SK-N-SH treated with all-trans-retinoic acid at 6 μM for 48 hours (cell line): ENCODE measurements around the gene PXT1.

Source experiments
- ATAC-seq: fragments of 200-7000 bp; cut with Tn5 transposase; 3 replicates; pipeline ENCODE4 v1.9.1; 2020; ENCODE audit warnings: mild to moderate bottlenecking, moderate library complexity
- ARNTL ChIP-seq: fragments of 450-650 bp; formaldehyde crosslinking; IDR thresholded peaks from 2 replicates; pipeline ENCODE4 v1.5.0; 2020; ENCODE audit warnings: low read depth, mild to moderate bottlenecking, moderate library complexity, borderline replicate concordance
- BACH2 ChIP-seq: fragments of 250-450 bp; sonication (Bioruptor Pico); IDR thresholded peaks from 2 replicates; pipeline ENCODE4 v1.9.0; 2021; ENCODE audit warnings: mild to moderate bottlenecking, borderline replicate concordance
- CSDC2 ChIP-seq: fragments of 250-450 bp; sonication (Bioruptor Pico); IDR thresholded peaks from 2 replicates; pipeline ENCODE4 v1.5.0; 2020; ENCODE audit warnings: mild to moderate bottlenecking, moderate library complexity
- ESRRG ChIP-seq: fragments of 250-450 bp; sonication (Bioruptor Pico); IDR thresholded peaks from 2 replicates; pipeline ENCODE4 v1.6.1; 2021; ENCODE audit warnings: mild to moderate bottlenecking
- GLIS3 ChIP-seq: fragments of 250-450 bp; sonication (Bioruptor Pico); IDR thresholded peaks from 2 replicates; pipeline ENCODE4 v1.5.0; 2020; ENCODE audit warnings: mild to moderate bottlenecking, moderate library complexity
- ISL1 ChIP-seq: fragments of 250-450 bp; sonication (Bioruptor Pico); IDR thresholded peaks from 2 replicates; pipeline ENCODE4 v2.1.2; 2022; ENCODE audit warnings: mild to moderate bottlenecking, moderate library complexity
- OSR1 ChIP-seq: fragments of 250-450 bp; sonication (Bioruptor Pico); IDR thresholded peaks from 2 replicates; pipeline ENCODE4 v1.8.0; 2022; ENCODE audit warnings: moderate library complexity, mild to moderate bottlenecking, inconsistent platforms
- PATZ1 ChIP-seq: fragments of 250-450 bp; sonication (Bioruptor Pico); IDR thresholded peaks from 2 replicates; pipeline ENCODE4 v1.8.0; 2020; ENCODE audit warnings: mild to moderate bottlenecking, moderate library complexity, borderline replicate concordance
- POU6F1 ChIP-seq: fragments of 250-450 bp; sonication (Bioruptor Pico); IDR thresholded peaks from 2 replicates; pipeline ENCODE4 v1.8.0; 2021; ENCODE audit warnings: low read depth, mild to moderate bottlenecking, moderate library complexity, borderline replicate concordance
- PPARA ChIP-seq: fragments of 250-450 bp; sonication (Bioruptor Pico); IDR thresholded peaks from 2 replicates; pipeline ENCODE4 v1.5.0; 2020; ENCODE audit warnings: mild to moderate bottlenecking, borderline replicate concordance
- RARB ChIP-seq: fragments of 250-450 bp; sonication (Bioruptor Pico); IDR thresholded peaks from 2 replicates; pipeline ENCODE4 v1.8.0; 2021; ENCODE audit warnings: mild to moderate bottlenecking, moderate library complexity
- SNAI2 ChIP-seq: fragments of 250-450 bp; sonication (Bioruptor Pico); IDR thresholded peaks from 2 replicates; pipeline ENCODE4 v1.5.0; 2020; ENCODE audit warnings: mild to moderate bottlenecking, moderate library complexity
- TCF4 ChIP-seq: fragments of 250-450 bp; sonication (Bioruptor Pico); IDR thresholded peaks from 2 replicates; pipeline ENCODE4 v1.8.0; 2021; ENCODE audit warnings: mild to moderate bottlenecking, moderate library complexity, borderline replicate concordance
- TOX ChIP-seq: fragments of 250-450 bp; sonication (Bioruptor Pico); IDR thresholded peaks from 2 replicates; pipeline ENCODE4 v1.8.0; 2021; ENCODE audit warnings: mild to moderate bottlenecking, moderate library complexity, borderline replicate concordance
- TSHZ2 ChIP-seq: fragments of 250-450 bp; sonication (Bioruptor Pico); IDR thresholded peaks from 2 replicates; pipeline ENCODE4 v1.5.0; 2020; ENCODE audit warnings: mild to moderate bottlenecking, moderate library complexity
- ZC3H10 ChIP-seq: fragments of 250-450 bp; sonication (Bioruptor Pico); IDR thresholded peaks from 2 replicates; pipeline ENCODE4 v1.5.1; 2021; ENCODE audit warnings: mild to moderate bottlenecking, moderate library complexity
- ZFP3 ChIP-seq: fragments of 250-450 bp; sonication (Bioruptor Pico); IDR thresholded peaks from 2 replicates; pipeline ENCODE4 v1.5.0; 2020; ENCODE audit warnings: mild to moderate bottlenecking, moderate library complexity
- ZFP30 ChIP-seq: fragments of 450-650 bp; formaldehyde crosslinking; IDR thresholded peaks from 2 replicates; pipeline ENCODE4 v1.5.0; 2022; ENCODE audit warnings: mild to moderate bottlenecking, moderate library complexity
- ZNF70 ChIP-seq: fragments of 450-650 bp; formaldehyde crosslinking; IDR thresholded peaks from 2 replicates; pipeline ENCODE4 v1.5.0; 2020; ENCODE audit warnings: mild to moderate bottlenecking, moderate library complexity
- TF ChIP-seq, protein P1 (sequence below): fragments of 250-450 bp; sonication (Bioruptor Pico); IDR thresholded peaks from 2 replicates; pipeline ENCODE4 v1.5.1; 2020; ENCODE audit warnings: low read depth, mild to moderate bottlenecking, moderate library complexity
- TF ChIP-seq, protein P2 (sequence below): fragments of 250-450 bp; sonication (Bioruptor Pico); IDR thresholded peaks from 2 replicates; pipeline ENCODE4 v1.5.1; 2021; ENCODE audit warnings: mild to moderate bottlenecking, moderate library complexity

The PXT1 gene

GRCh38 chr6:36431197-36431596 is 11.5 kb downstream of the PXT1 start:
- no peak for ATAC-seq
- TF ChIP-seq TOX (CRISPR knock-in tag) (no peak), TCF4 (no peak), ZNF70 (no peak), BACH2 (CRISPR knock-in tag) (no peak), ISL1 (CRISPR knock-in tag) (no peak), SNAI2 (CRISPR knock-in tag) (no peak), ARNTL (CRISPR knock-in tag) (no peak), ZFP30 (CRISPR knock-in tag) (no peak), OSR1 (CRISPR knock-in tag) (no peak), ZC3H10 (CRISPR knock-in tag) (no peak), RARB (CRISPR knock-in tag) (no peak), PPARA (no peak)
- TF ChIP-seq, protein P1, sequence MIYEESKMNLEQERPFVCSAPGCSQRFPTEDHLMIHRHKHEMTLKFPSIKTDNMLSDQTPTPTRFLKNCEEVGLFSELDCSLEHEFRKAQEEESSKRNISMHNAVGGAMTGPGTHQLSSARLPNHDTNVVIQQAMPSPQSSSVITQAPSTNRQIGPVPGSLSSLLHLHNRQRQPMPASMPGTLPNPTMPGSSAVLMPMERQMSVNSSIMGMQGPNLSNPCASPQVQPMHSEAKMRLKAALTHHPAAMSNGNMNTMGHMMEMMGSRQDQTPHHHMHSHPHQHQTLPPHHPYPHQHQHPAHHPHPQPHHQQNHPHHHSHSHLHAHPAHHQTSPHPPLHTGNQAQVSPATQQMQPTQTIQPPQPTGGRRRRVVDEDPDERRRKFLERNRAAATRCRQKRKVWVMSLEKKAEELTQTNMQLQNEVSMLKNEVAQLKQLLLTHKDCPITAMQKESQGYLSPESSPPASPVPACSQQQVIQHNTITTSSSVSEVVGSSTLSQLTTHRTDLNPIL (CRISPR knock-in tag): no peak
- TF ChIP-seq, protein P2, sequence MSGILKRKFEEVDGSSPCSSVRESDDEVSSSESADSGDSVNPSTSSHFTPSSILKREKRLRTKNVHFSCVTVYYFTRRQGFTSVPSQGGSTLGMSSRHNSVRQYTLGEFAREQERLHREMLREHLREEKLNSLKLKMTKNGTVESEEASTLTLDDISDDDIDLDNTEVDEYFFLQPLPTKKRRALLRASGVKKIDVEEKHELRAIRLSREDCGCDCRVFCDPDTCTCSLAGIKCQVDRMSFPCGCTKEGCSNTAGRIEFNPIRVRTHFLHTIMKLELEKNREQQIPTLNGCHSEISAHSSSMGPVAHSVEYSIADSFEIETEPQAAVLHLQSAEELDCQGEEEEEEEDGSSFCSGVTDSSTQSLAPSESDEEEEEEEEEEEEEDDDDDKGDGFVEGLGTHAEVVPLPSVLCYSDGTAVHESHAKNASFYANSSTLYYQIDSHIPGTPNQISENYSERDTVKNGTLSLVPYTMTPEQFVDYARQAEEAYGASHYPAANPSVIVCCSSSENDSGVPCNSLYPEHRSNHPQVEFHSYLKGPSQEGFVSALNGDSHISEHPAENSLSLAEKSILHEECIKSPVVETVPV: no peak

DNA sequence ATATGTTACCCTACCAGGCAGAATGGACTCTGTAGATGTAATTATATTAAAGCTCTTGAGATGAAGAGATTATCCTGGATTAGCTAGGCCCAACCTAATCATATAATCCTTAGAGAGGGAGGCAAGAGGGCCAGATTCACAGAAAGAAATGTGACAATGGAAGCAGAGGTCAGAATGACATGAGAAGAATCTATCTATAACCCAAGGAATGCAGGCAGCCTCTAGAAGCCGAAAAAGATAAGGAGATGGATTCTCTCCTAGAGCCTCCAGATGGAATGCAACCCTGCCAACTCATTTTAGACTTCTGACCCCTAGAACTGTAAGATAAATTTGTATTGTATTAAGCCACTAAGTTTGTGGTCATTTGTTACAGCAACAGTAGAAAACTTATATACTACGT is 12.3 kb downstream of the PXT1 start:
- ATAC-seq: no peak
- TF ChIP-seq CSDC2 (no peak), ZC3H10 (CRISPR knock-in tag) (no peak), POU6F1 (no peak), BACH2 (CRISPR knock-in tag) (no peak), ZNF70 (no peak), SNAI2 (CRISPR knock-in tag) (no peak), TOX (CRISPR knock-in tag) (no peak)
- TF ChIP-seq, protein P2: no peak

GRCh38 chr6:36428911-36429310 is 13.7 kb downstream of the PXT1 start:
- ATAC-seq: no peak
- TF ChIP-seq ZNF70: no peak
- TF ChIP-seq GLIS3: no peak
- TF ChIP-seq OSR1 (CRISPR knock-in tag): no peak
- no peak for TF ChIP-seq TOX (CRISPR knock-in tag)
- no peak for TF ChIP-seq TCF4
- TF ChIP-seq ISL1 (CRISPR knock-in tag): no peak
- no peak for TF ChIP-seq RARB (CRISPR knock-in tag)
- no peak for TF ChIP-seq ZFP3
- TF ChIP-seq TSHZ2 (CRISPR knock-in tag): no peak
- TF ChIP-seq PPARA: no peak
- TF ChIP-seq, protein P2: no peak
- no peak for TF ChIP-seq ARNTL (CRISPR knock-in tag)
- no peak for TF ChIP-seq PATZ1 (CRISPR knock-in tag)
- no peak for TF ChIP-seq ESRRG (CRISPR knock-in tag)
- TF ChIP-seq SNAI2 (CRISPR knock-in tag): no peak
- TF ChIP-seq, protein P1 (CRISPR knock-in tag): no peak
- no peak for TF ChIP-seq BACH2 (CRISPR knock-in tag)
- TF ChIP-seq CSDC2: no peak
- TF ChIP-seq, all 23 proteins: peak for 0
